ENCODE measurements around the gene MAPRE3.
"Not testable (repeated sequence)": the region's sequence is repeated elsewhere in the genome, so short reads cannot be mapped to it uniquely, and the experiment has no call there.

The MAPRE3 gene

GRCh38 chr2:27071277-27071989, 101.0 kb downstream of the MAPRE3 start, which contains the start of gene OST4:
TSS of gene OST4 (minus strand) at chr2:27071654.
- peak; percentile 88 for DNase-seq (ENCODE audit: low read depth)

GRCh38 chr2:27071990-27072830, 101.8 kb downstream of the MAPRE3 start:
- no peak for DNase-seq (ENCODE audit: low read depth)

- DNase-seq (ENCODE audit: low read depth) = no peak
Observed at GRCh38 chr2:27072920-27073319, 102.5 kb downstream of the MAPRE3 start.

GRCh38 chr2:27073782-27074181, 103.3 kb downstream of the MAPRE3 start:
- DNase-seq (ENCODE audit: low read depth) = no peak

GRCh38 chr2:27074738-27075565, 104.5 kb downstream of the MAPRE3 start:
- no peak for DNase-seq (ENCODE audit: low read depth)

- not testable (repeated sequence) for DNase-seq (ENCODE audit: low read depth)
Observed at GRCh38 chr2:27075566-27075871, 105.1 kb downstream of the MAPRE3 start.

GRCh38 chr2:27076323-27076722, 105.9 kb downstream of the MAPRE3 start:
- DNase-seq (ENCODE audit: low read depth) = no peak

Measured in CMK (cell line).